Endothelial cell of umbilical vein (primary cell): ENCODE results near the gene SMAD3. TPM values are rescaled to one million over a fixed set of nuclear protein-coding genes. Genes with fewer than 3 reads are reported as not detected.

ENCODE experiments used
- BruUV-seq: library from RNA; stranded (reverse); fragments of 400-500 nt; replicated peaks from 2 replicates; lab custom pipeline; 2021; lab: Mats Ljungman, UMichigan
- CTCF ChIA-PET: fragments of 300-600, 350-600 bp; sonication (Branson Sonifier 250); formaldehyde crosslinking; loops from one replicate; lab custom pipeline; 2021; ENCODE audit warnings: antibody characterized with exemption, inconsistent platforms; lab: Charles Lee
- POLR2A ChIA-PET: fragments of 300-600, 350-600 bp; sonication (Branson Sonifier 250); formaldehyde crosslinking; loops from one replicate; lab custom pipeline; 2021; ENCODE audit warnings: antibody characterized with exemption, inconsistent platforms; lab: Charles Lee
- DNase-seq: peaks from one replicate; pipeline ENCODE4 v3.0.0-alpha.2; 2011; ENCODE audit warnings: low read depth, low spot score
- FAIRE-seq: peaks from 2 replicates; lab custom pipeline; 2011; peaks lifted over from hg19 to GRCh38; lab: Jason Lieb, UNC
- H2AFZ ChIP-seq: 2 replicates; pipeline ENCODE4 v1.6.0; 2012; ENCODE audit warnings: low read depth, low read length, control low read depth, inconsistent platforms
- H3K27ac ChIP-seq: 2 replicates; pipeline ENCODE4 v1.5.1; 2011; ENCODE audit warnings: low read depth, mild to moderate bottlenecking, control low read depth, low read length, moderate library complexity; ENCODE audit not compliant: insufficient read depth
- H3K27me3 ChIP-seq, 2 experiments: 2 replicates each; pipeline versions ENCODE4 v1.6.0 to v1.6.1; 2011; ENCODE audit warnings: low read length in 2 of 2, mixed read lengths in 1 of 2; ENCODE audit not compliant: control insufficient read depth in 2 of 2, insufficient read depth in 2 of 2
- H3K36me3 ChIP-seq, 2 experiments: 2 replicates in 1 of 2; 3 replicates in 1 of 2; pipeline ENCODE4 v1.5.1; 2011; ENCODE audit warnings: low read length in 2 of 2, mild to moderate bottlenecking in 1 of 2, moderate library complexity in 1 of 2; ENCODE audit not compliant: control insufficient read depth in 2 of 2, insufficient read depth in 2 of 2; ENCODE audit errors: extremely low read depth in 1 of 2
- H3K4me1 ChIP-seq: 3 replicates; pipeline ENCODE4 v1.5.1; 2011; ENCODE audit warnings: mild to moderate bottlenecking, low read length; ENCODE audit not compliant: control insufficient read depth, insufficient read depth; ENCODE audit errors: extremely low read depth
- H3K4me2 ChIP-seq: 2 replicates; pipeline ENCODE4 v1.6.1; 2011; ENCODE audit warnings: low read length, control low read depth, mixed read lengths; ENCODE audit not compliant: insufficient read depth
- H3K4me3 ChIP-seq, 3 experiments: fragments of 200-600 bp in 1 of 3; sonication (generic), shearing (Covaris generic) in 1 of 3; replicated peaks in 1 of 3; 2 replicates each; pipeline ENCODE4 v1.5.1; 2011 to 2016; ENCODE audit warnings: control low read depth in 3 of 3, low read length in 3 of 3, mild to moderate bottlenecking in 2 of 3, inconsistent platforms in 1 of 3, low read depth in 1 of 3, moderate library complexity in 1 of 3; ENCODE audit not compliant: insufficient read depth in 1 of 3
- H3K79me2 ChIP-seq: 2 replicates; pipeline ENCODE4 v1.6.0; 2012; ENCODE audit warnings: low read length, inconsistent platforms; ENCODE audit not compliant: control insufficient read depth, insufficient read depth
- H3K9ac ChIP-seq: replicated peaks from 2 replicates; pipeline ENCODE3; 2011; ENCODE audit warnings: low read length, control low read depth; ENCODE audit not compliant: insufficient read depth; ENCODE audit errors: extremely low read depth
- H3K9me1 ChIP-seq: replicated peaks from 3 replicates; pipeline ENCODE4 v1.6.0; 2011; ENCODE audit warnings: mild to moderate bottlenecking, low read length; ENCODE audit not compliant: control insufficient read depth, insufficient read depth; ENCODE audit errors: extremely low read depth
- H3K9me3 ChIP-seq: replicated peaks from 2 replicates; pipeline ENCODE4 v1.5.1; 2012; ENCODE audit warnings: low read length, inconsistent platforms; ENCODE audit not compliant: control insufficient read depth, insufficient read depth
- H4K20me1 ChIP-seq: replicated peaks from 2 replicates; pipeline ENCODE3; 2011; ENCODE audit warnings: mild to moderate bottlenecking, low read length; ENCODE audit not compliant: control insufficient read depth, insufficient read depth; ENCODE audit errors: extremely low read depth
- FOS ChIP-seq: IDR thresholded peaks from 2 replicates; pipeline ENCODE4 v1.6.1; 2011; ENCODE audit warnings: mild to moderate bottlenecking, low read length, moderate library complexity, borderline replicate concordance; ENCODE audit not compliant: insufficient read depth
- JUN ChIP-seq: IDR thresholded peaks from 2 replicates; pipeline ENCODE4 v1.6.1; 2011; ENCODE audit warnings: borderline replicate concordance, low read depth; ENCODE audit not compliant: insufficient read length, insufficient read depth
- MYC ChIP-seq: IDR thresholded peaks from one replicate; pipeline ENCODE4 v1.6.1; 2011; ENCODE audit warnings: mild to moderate bottlenecking, low read depth, low read length
- POLR2A ChIP-seq: IDR thresholded peaks from 2 replicates; pipeline ENCODE4 v1.6.1; 2012; ENCODE audit warnings: low read depth, mild to moderate bottlenecking, control low read depth, low read length
- dilution Hi-C: fragments of 300-500 bp; cut with MboI; formaldehyde crosslinking; loops from one replicate; pipeline ENCODE4 v1.15.0; 2019; ENCODE audit warnings: low sequenced_read_pairs; ENCODE audit not compliant: extremely low pct_ligation_motif_present
- intact Hi-C: fragments of 100-400 bp; cut with micrococcal nuclease; formaldehyde crosslinking; loops from one replicate; pipeline ENCODE4 v1.10.0; 2022
- polyA plus RNA-seq, 4 experiments: library from polyadenylated mRNA; depleted of rRNA in 3 of 4; stranded (reverse) in 3 of 4; unstranded in 1 of 4; fragments of >200 nt; gene quantifications; 2 replicates each; pipeline versions ENCODE4 v1.2.1 to v1.2.3, GENCODE V29; 2011 to 2012; ENCODE audit warnings: missing spikeins in 1 of 4
- total RNA-seq: library from RNA; stranded (reverse); gene quantifications from 2 replicates; pipeline ENCODE4 v1.2.3, GENCODE V29; 2021
- TF ChIP-seq, protein P1 (sequence below): IDR thresholded peaks from 2 replicates; pipeline ENCODE4 v1.6.1; 2011; ENCODE audit not compliant: insufficient read depth, insufficient read length

Gene SMAD3
- total and polyA plus RNA-seq, 2 donors (not counting 3 experiments of a cell fraction or from before 2014, with no cell fraction given) = 56.4 to 88.2 TPM

GRCh38 chr15:67018026-67018425 lies 47.4 kb upstream of the SMAD3 start:
- Histone ChIP-seq H2AFZ (no peak overlapping the region), H4K20me1 (no peaks in the 10 kb centered on the region), H3K27me3 (no peaks in the 10 kb centered on the region), H3K9ac (no peak overlapping the region), H3K4me2 (no peak overlapping the region), H3K4me3 (no peak overlapping the region), H3K4me1 (peaks cover 23% of the 10 kb centered on the region), H3K9me1 (no peaks in the 10 kb centered on the region), H3K9me3 (no peaks in the 10 kb centered on the region), H3K36me3 (no peaks in the 10 kb centered on the region), H3K27ac (no peak overlapping the region), H3K79me2 (no peaks in the 10 kb centered on the region)
- intact Hi-C loops (no loop called here), dilution Hi-C loops (no loop called here)
- no TSS peak for BruUV-seq
- DNase-seq (no peak), FAIRE-seq (no peak)
- TF ChIP-seq POLR2A (no peak), JUN (no peak), MYC (no peak)
- CTCF ChIA-PET = interaction anchor here (0.7 to 1.6 kb wide), 5 partner anchors 8 to 72 kb away, joined by 3 to 5 read pairs (median 3); no protein-coding TSS in a partner anchor
- POLR2A ChIA-PET = no interaction called here

DNA sequence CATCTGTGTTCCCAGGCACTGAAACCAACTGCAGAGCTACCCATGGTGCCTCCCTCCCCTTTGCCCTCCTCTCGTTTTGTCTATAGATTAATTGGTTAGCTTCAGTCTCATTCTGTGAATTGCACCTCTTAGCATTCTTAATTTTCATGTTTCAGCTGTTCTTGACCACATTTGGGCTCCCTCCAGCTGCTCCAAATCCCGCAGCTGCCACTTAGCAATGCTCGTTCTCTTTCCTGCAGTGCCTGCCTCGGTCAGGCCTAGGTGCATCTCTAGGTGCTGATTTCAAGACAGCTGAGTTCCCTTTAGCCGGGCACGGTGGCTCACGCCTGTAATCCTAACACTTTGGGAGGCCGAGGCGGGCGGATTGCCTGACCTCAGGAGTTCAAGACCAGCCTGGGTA lies 47.0 kb upstream of the SMAD3 start:
- Histone ChIP-seq H3K36me3 (no peaks in the 10 kb centered on the region), H3K4me2 (no peak overlapping the region), H3K27me3 (no peaks in the 10 kb centered on the region), H3K4me1 (peaks cover 19% of the 10 kb centered on the region), H3K9ac (no peak overlapping the region), H3K27ac (no peak overlapping the region), H3K79me2 (no peaks in the 10 kb centered on the region), H2AFZ (no peak overlapping the region), H3K4me3 (no peak overlapping the region), H3K9me3 (no peaks in the 10 kb centered on the region), H3K9me1 (no peaks in the 10 kb centered on the region), H4K20me1 (no peaks in the 10 kb centered on the region)
- POLR2A ChIA-PET = no interaction called here
- intact Hi-C loops (no loop called here), dilution Hi-C loops (no loop called here)
- TF ChIP-seq, protein P1, sequence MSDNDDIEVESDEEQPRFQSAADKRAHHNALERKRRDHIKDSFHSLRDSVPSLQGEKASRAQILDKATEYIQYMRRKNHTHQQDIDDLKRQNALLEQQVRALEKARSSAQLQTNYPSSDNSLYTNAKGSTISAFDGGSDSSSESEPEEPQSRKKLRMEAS = no peak
- no peak for TF ChIP-seq JUN
- TF ChIP-seq FOS = no peak
- BruUV-seq = no TSS peak
- CTCF ChIA-PET = interaction anchor here (0.7 to 1.2 kb wide), 2 partner anchors 28 to 72 kb away, joined by 3 to 4 read pairs; no protein-coding TSS in a partner anchor
- FAIRE-seq (no peak), DNase-seq (no peak)
